Panc1 (cell line): Measurements from ENCODE around the gene ASPA.

ENCODE experiments used
- CTCF ChIP-seq: fragments of 450-650 bp; IDR thresholded peaks from 2 replicates; pipeline ENCODE4 v1.5.1; 2017; ENCODE audit warnings: mild to moderate bottlenecking
- POLR2AphosphoS5 ChIP-seq: IDR thresholded peaks from 2 replicates; pipeline ENCODE4 v1.6.1; 2012; ENCODE audit warnings: mild to moderate bottlenecking, low read depth, low read length, moderate library complexity
- REST ChIP-seq, 2 experiments: IDR thresholded peaks; 2 replicates each; pipeline ENCODE4 v1.6.1; 2011 to 2012; ENCODE audit warnings: low read depth in 2 of 2, control low read depth in 1 of 2, low read length in 1 of 2, mild to moderate bottlenecking in 1 of 2, moderate library complexity in 1 of 2; ENCODE audit not compliant: insufficient read depth in 1 of 2
- SIN3A ChIP-seq: IDR thresholded peaks from 2 replicates; pipeline ENCODE4 v1.6.1; 2012; ENCODE audit warnings: low read depth, mild to moderate bottlenecking, low read length, moderate library complexity, borderline replicate concordance; ENCODE audit not compliant: insufficient read depth
- TCF7L2 ChIP-seq: IDR thresholded peaks from 2 replicates; pipeline ENCODE4 v1.6.1; 2011; ENCODE audit warnings: mild to moderate bottlenecking, low read depth, low read length, inconsistent platforms

- TF ChIP-seq CTCF (no peak), POLR2AphosphoS5 (no peak), REST (IDR thresholded peaks at IDR 0.05; ENCODE audit: insufficient read depth in 1 of 2, low read depth in 2 of 2, low read length in 1 of 2) (no peak), TCF7L2 (no peak), SIN3A (no peak)
Observed at GRCh38 chr17:3528403-3528851, 52.6 kb downstream of the ASPA start.
